SK-N-SH treated with all-trans-retinoic acid at 6 μM for 48 hours (cell line): Measurements from ENCODE around the gene ENDOD1.
"Not testable (repeated sequence)": the region's sequence is repeated elsewhere in the genome, so short reads cannot be mapped to it uniquely, and the experiment has no call there.

Experiments
- ATAC-seq: fragments of 200-7000 bp; cut with Tn5 transposase; 3 replicates; pipeline ENCODE4 v1.9.1; 2020; ENCODE audit warnings: mild to moderate bottlenecking, moderate library complexity
- ARNTL ChIP-seq: fragments of 450-650 bp; formaldehyde crosslinking; IDR thresholded peaks from 2 replicates; pipeline ENCODE4 v1.5.0; 2020; ENCODE audit warnings: low read depth, mild to moderate bottlenecking, moderate library complexity, borderline replicate concordance
- BACH2 ChIP-seq: fragments of 250-450 bp; sonication (Bioruptor Pico); IDR thresholded peaks from 2 replicates; pipeline ENCODE4 v1.9.0; 2021; ENCODE audit warnings: mild to moderate bottlenecking, borderline replicate concordance
- CSDC2 ChIP-seq: fragments of 250-450 bp; sonication (Bioruptor Pico); IDR thresholded peaks from 2 replicates; pipeline ENCODE4 v1.5.0; 2020; ENCODE audit warnings: mild to moderate bottlenecking, moderate library complexity
- CSRNP3 ChIP-seq: fragments of 250-450 bp; sonication (Bioruptor Pico); IDR thresholded peaks from 2 replicates; pipeline ENCODE4 v1.5.1; 2021; ENCODE audit warnings: mild to moderate bottlenecking, moderate library complexity
- ESRRG ChIP-seq: fragments of 250-450 bp; sonication (Bioruptor Pico); IDR thresholded peaks from 2 replicates; pipeline ENCODE4 v1.6.1; 2021; ENCODE audit warnings: mild to moderate bottlenecking
- GLIS3 ChIP-seq: fragments of 250-450 bp; sonication (Bioruptor Pico); IDR thresholded peaks from 2 replicates; pipeline ENCODE4 v1.5.0; 2020; ENCODE audit warnings: mild to moderate bottlenecking, moderate library complexity
- ISL1 ChIP-seq: fragments of 250-450 bp; sonication (Bioruptor Pico); IDR thresholded peaks from 2 replicates; pipeline ENCODE4 v2.1.2; 2022; ENCODE audit warnings: mild to moderate bottlenecking, moderate library complexity
- PPARA ChIP-seq: fragments of 250-450 bp; sonication (Bioruptor Pico); IDR thresholded peaks from 2 replicates; pipeline ENCODE4 v1.5.0; 2020; ENCODE audit warnings: mild to moderate bottlenecking, borderline replicate concordance
- RARB ChIP-seq: fragments of 250-450 bp; sonication (Bioruptor Pico); IDR thresholded peaks from 2 replicates; pipeline ENCODE4 v1.8.0; 2021; ENCODE audit warnings: mild to moderate bottlenecking, moderate library complexity
- SNAI2 ChIP-seq: fragments of 250-450 bp; sonication (Bioruptor Pico); IDR thresholded peaks from 2 replicates; pipeline ENCODE4 v1.5.0; 2020; ENCODE audit warnings: mild to moderate bottlenecking, moderate library complexity
- TCF4 ChIP-seq: fragments of 250-450 bp; sonication (Bioruptor Pico); IDR thresholded peaks from 2 replicates; pipeline ENCODE4 v1.8.0; 2021; ENCODE audit warnings: mild to moderate bottlenecking, moderate library complexity, borderline replicate concordance
- TOX ChIP-seq: fragments of 250-450 bp; sonication (Bioruptor Pico); IDR thresholded peaks from 2 replicates; pipeline ENCODE4 v1.8.0; 2021; ENCODE audit warnings: mild to moderate bottlenecking, moderate library complexity, borderline replicate concordance
- ZC3H10 ChIP-seq: fragments of 250-450 bp; sonication (Bioruptor Pico); IDR thresholded peaks from 2 replicates; pipeline ENCODE4 v1.5.1; 2021; ENCODE audit warnings: mild to moderate bottlenecking, moderate library complexity
- ZFP3 ChIP-seq: fragments of 250-450 bp; sonication (Bioruptor Pico); IDR thresholded peaks from 2 replicates; pipeline ENCODE4 v1.5.0; 2020; ENCODE audit warnings: mild to moderate bottlenecking, moderate library complexity
- ZFP30 ChIP-seq: fragments of 450-650 bp; formaldehyde crosslinking; IDR thresholded peaks from 2 replicates; pipeline ENCODE4 v1.5.0; 2022; ENCODE audit warnings: mild to moderate bottlenecking, moderate library complexity
- ZNF565 ChIP-seq: fragments of 450-650 bp; formaldehyde crosslinking; conservative IDR thresholded peaks from 2 replicates; pipeline ENCODE4 v1.5.0; 2020; ENCODE audit warnings: low read depth, mild to moderate bottlenecking, moderate library complexity
- ZNF70 ChIP-seq: fragments of 450-650 bp; formaldehyde crosslinking; IDR thresholded peaks from 2 replicates; pipeline ENCODE4 v1.5.0; 2020; ENCODE audit warnings: mild to moderate bottlenecking, moderate library complexity
- ZNF8 ChIP-seq: fragments of 450-650 bp; formaldehyde crosslinking; IDR thresholded peaks from 2 replicates; pipeline ENCODE4 v1.5.0; 2020; ENCODE audit warnings: mild to moderate bottlenecking, moderate library complexity
- TF ChIP-seq, protein P1 (sequence below): fragments of 250-450 bp; sonication (Bioruptor Pico); IDR thresholded peaks from 2 replicates; pipeline ENCODE4 v1.8.0; 2020; ENCODE audit warnings: mild to moderate bottlenecking, moderate library complexity, borderline replicate concordance
- TF ChIP-seq, protein P2 (sequence below): fragments of 250-450 bp; sonication (Bioruptor Pico); IDR thresholded peaks from 2 replicates; pipeline ENCODE4 v1.8.0; 2021; ENCODE audit warnings: low read depth, mild to moderate bottlenecking, moderate library complexity, borderline replicate concordance
- TF ChIP-seq, protein P3 (sequence below): fragments of 250-450 bp; sonication (Bioruptor Pico); IDR thresholded peaks from 2 replicates; pipeline ENCODE4 v1.5.0; 2020; ENCODE audit warnings: mild to moderate bottlenecking, moderate library complexity
- TF ChIP-seq, protein P4 (sequence below): fragments of 250-450 bp; sonication (Bioruptor Pico); IDR thresholded peaks from 2 replicates; pipeline ENCODE4 v1.5.1; 2020; ENCODE audit warnings: low read depth, mild to moderate bottlenecking, moderate library complexity

The ENDOD1 gene

DNA sequence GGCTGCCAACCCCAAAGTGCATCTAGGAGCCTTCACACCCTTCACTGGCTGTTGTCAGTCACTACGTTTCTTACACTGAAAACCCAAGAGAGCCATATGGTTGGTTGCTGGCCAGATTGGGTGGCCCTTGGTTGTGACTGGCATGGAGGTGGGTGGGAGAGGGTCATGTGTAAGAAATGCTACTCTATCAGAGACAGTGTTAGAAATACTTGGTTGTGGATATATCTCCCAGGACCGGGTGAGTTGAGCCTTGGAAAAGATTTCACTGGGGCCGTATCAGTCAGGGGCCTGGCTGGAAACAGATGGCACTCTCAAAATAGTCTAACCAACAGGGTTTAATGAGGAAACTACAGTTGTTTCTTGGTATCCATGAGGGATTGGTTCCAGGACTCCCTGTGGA, 15.2 kb downstream of the ENDOD1 start:
- no peak for ATAC-seq
- no peak for TF ChIP-seq SNAI2
- TF ChIP-seq TCF4 (CRISPR knock-in tag) = no peak
- no peak for TF ChIP-seq ZC3H10 (CRISPR knock-in tag)
- no peak for TF ChIP-seq ZFP3
- no peak for TF ChIP-seq ISL1 (CRISPR knock-in tag)
- TF ChIP-seq, protein P1, sequence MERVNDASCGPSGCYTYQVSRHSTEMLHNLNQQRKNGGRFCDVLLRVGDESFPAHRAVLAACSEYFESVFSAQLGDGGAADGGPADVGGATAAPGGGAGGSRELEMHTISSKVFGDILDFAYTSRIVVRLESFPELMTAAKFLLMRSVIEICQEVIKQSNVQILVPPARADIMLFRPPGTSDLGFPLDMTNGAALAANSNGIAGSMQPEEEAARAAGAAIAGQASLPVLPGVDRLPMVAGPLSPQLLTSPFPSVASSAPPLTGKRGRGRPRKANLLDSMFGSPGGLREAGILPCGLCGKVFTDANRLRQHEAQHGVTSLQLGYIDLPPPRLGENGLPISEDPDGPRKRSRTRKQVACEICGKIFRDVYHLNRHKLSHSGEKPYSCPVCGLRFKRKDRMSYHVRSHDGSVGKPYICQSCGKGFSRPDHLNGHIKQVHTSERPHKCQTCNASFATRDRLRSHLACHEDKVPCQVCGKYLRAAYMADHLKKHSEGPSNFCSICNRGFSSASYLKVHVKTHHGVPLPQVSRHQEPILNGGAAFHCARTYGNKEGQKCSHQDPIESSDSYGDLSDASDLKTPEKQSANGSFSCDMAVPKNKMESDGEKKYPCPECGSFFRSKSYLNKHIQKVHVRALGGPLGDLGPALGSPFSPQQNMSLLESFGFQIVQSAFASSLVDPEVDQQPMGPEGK (CRISPR knock-in tag) = no peak
- no peak for TF ChIP-seq PPARA
- TF ChIP-seq, protein P2, sequence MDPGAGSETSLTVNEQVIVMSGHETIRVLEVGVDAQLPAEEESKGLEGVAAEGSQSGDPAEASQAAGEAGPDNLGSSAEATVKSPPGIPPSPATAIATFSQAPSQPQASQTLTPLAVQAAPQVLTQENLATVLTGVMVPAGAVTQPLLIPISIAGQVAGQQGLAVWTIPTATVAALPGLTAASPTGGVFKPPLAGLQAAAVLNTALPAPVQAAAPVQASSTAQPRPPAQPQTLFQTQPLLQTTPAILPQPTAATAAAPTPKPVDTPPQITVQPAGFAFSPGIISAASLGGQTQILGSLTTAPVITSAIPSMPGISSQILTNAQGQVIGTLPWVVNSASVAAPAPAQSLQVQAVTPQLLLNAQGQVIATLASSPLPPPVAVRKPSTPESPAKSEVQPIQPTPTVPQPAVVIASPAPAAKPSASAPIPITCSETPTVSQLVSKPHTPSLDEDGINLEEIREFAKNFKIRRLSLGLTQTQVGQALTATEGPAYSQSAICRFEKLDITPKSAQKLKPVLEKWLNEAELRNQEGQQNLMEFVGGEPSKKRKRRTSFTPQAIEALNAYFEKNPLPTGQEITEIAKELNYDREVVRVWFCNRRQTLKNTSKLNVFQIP (CRISPR knock-in tag) = no peak
- TF ChIP-seq ZNF8 (CRISPR knock-in tag) = no peak
- no peak for TF ChIP-seq CSRNP3 (CRISPR knock-in tag)
- TF ChIP-seq GLIS3 (CRISPR knock-in tag) = no peak
- TF ChIP-seq TOX = no peak

GRCh38 chr11:95108159-95108611, 18.5 kb downstream of the ENDOD1 start:
- no peak for TF ChIP-seq ZNF565 (CRISPR knock-in tag)
- no peak for TF ChIP-seq PPARA
- TF ChIP-seq CSDC2 (CRISPR knock-in tag) = no peak
- TF ChIP-seq, protein P3, sequence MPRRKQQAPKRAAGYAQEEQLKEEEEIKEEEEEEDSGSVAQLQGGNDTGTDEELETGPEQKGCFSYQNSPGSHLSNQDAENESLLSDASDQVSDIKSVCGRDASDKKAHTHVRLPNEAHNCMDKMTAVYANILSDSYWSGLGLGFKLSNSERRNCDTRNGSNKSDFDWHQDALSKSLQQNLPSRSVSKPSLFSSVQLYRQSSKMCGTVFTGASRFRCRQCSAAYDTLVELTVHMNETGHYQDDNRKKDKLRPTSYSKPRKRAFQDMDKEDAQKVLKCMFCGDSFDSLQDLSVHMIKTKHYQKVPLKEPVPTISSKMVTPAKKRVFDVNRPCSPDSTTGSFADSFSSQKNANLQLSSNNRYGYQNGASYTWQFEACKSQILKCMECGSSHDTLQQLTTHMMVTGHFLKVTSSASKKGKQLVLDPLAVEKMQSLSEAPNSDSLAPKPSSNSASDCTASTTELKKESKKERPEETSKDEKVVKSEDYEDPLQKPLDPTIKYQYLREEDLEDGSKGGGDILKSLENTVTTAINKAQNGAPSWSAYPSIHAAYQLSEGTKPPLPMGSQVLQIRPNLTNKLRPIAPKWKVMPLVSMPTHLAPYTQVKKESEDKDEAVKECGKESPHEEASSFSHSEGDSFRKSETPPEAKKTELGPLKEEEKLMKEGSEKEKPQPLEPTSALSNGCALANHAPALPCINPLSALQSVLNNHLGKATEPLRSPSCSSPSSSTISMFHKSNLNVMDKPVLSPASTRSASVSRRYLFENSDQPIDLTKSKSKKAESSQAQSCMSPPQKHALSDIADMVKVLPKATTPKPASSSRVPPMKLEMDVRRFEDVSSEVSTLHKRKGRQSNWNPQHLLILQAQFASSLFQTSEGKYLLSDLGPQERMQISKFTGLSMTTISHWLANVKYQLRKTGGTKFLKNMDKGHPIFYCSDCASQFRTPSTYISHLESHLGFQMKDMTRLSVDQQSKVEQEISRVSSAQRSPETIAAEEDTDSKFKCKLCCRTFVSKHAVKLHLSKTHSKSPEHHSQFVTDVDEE (CRISPR knock-in tag) = no peak
- TF ChIP-seq, all 23 proteins: peak for 0
- ATAC-seq = peak; percentile 88

DNA sequence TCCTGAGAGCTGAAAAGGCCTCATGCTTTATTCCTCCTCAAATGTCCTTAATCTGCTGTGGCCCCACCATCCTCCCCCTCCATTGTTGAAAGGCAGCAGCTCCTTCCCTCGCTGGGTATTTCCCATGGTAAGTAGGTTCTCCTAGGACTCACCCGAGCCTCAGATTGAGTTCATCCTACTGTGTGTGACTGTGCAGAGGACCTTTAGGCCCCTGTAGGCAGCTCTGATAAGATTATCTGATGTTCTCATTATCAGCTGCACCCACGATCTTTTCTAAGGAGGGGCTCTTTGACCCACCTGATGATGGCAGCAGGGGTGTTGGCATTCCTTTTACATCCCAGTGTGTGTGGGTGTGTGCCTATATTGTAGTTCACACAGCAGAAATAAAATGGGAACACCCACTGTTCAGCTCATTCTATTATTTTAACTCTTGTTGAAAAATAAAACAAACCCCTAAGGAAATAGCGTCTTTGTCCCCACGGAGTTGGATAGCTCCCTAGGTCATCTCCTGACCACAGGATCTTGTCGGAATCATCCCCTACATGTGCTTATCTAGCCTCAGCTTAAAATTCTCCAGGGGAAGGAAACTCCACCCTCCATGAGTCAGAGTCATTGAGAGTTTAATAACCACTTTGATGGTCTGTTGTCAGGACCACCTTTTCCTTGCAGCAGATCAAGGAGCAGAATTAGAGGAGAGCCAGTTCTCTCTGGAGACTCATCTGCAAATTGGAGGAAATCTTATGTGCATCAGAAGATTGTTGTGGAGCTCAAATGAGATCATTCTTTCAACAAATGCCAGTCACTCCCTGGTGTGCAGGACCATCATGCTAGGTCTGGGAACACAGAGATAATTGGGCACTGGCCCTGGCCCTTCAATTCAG, 19.3 kb downstream of the ENDOD1 start:
- no peak; the same call in 1 of the 3 replicates for ATAC-seq
- TF ChIP-seq RARB (CRISPR knock-in tag) = no peak
- no peak for TF ChIP-seq PPARA
- TF ChIP-seq ZNF8 (CRISPR knock-in tag) = no peak
- no peak for TF ChIP-seq SNAI2
- TF ChIP-seq, protein P2 (CRISPR knock-in tag) = no peak
- TF ChIP-seq GLIS3 (CRISPR knock-in tag) = no peak
- no peak for TF ChIP-seq BACH2
- no peak for TF ChIP-seq ARNTL
- TF ChIP-seq ZFP30 = no peak
- TF ChIP-seq ESRRG (CRISPR knock-in tag) = no peak
- no peak for TF ChIP-seq TOX
- TF ChIP-seq ZC3H10 (CRISPR knock-in tag) = no peak
- TF ChIP-seq, protein P4, sequence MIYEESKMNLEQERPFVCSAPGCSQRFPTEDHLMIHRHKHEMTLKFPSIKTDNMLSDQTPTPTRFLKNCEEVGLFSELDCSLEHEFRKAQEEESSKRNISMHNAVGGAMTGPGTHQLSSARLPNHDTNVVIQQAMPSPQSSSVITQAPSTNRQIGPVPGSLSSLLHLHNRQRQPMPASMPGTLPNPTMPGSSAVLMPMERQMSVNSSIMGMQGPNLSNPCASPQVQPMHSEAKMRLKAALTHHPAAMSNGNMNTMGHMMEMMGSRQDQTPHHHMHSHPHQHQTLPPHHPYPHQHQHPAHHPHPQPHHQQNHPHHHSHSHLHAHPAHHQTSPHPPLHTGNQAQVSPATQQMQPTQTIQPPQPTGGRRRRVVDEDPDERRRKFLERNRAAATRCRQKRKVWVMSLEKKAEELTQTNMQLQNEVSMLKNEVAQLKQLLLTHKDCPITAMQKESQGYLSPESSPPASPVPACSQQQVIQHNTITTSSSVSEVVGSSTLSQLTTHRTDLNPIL (CRISPR knock-in tag) = no peak
- no peak for TF ChIP-seq ZNF70 (CRISPR knock-in tag)

DNA sequence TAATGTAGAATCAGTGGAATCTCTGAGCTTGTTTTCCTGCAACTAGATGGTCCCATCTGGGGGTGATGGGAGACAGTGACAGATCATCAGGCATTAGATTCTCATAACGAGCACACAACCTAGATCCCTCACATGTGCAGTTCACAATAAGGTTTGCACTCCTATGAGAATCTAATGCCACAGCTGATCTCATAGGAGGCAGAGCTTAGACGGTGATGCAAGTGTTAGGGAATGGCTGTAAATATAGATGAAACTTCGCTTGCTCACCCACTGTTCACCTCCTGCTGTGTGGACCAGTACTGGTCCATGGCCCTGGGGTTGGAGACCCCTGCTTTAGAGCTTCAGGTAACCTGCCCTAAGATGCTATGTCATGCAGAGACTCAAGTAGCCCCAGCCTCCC, 21.8 kb downstream of the ENDOD1 start:
- ATAC-seq = not testable (repeated sequence)
